ENCODE results near the gene NCAPG2.

DNA sequence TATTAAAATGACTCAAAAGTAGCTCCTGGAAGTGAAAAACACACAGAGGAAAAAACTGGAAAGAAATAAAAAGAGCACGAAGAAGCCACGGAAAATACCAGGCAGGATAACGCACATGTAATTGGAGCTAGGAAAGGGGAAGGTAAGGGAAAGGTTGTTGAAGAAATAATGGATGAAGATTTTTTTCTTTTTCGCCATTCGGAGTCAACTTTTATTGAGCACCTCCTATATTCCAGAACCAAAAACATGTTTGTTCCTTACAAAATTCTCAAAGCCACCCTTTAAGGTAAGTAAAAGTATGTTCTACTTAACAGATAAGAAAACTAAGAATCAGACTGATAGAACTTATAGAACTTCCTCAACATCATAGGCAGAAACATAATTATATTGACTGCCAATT is 84.2 kb downstream of the NCAPG2 start:
- TF ChIP-seq CTCF (IDR thresholded peaks at IDR 0.05; ENCODE audit: borderline replicate concordance, extremely low read depth, low read length, poor library complexity, severe bottlenecking), result no peak
- TF ChIP-seq EZH2 (IDR thresholded peaks at IDR 0.05; ENCODE audit: borderline replicate concordance, low read depth, low read length, severe bottlenecking), result no peak
